Measurements from ENCODE around the gene VRK2.
"Not testable (repeated sequence)": the region's sequence is repeated elsewhere in the genome, so short reads cannot be mapped to it uniquely, and the experiment has no call there.

The VRK2 gene

DNA sequence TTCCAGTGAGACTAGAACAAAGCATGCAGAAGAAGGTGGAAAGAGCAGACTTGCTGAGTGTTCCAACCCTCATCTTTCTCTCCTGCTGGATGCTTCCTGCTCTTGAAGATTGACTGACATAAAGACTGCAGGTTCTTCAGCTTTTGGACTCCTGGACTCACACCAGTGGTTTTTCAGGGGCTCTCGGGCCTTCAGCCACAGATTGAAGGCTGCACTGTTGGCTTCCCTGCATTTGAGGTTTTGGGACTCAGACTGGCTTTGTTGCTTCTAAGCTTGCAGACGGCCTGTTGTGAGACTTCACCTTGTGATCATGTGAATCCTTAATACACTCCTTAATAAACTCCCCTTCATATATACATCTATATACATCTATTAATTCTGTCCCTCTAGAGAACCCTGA, 20.4 kb downstream of the VRK2 start:
- Histone ChIP-seq H3K27ac (no peak overlapping the region), H3K9ac (no peak overlapping the region), H3K4me3 (no peak overlapping the region), H3K27me3 (no peaks in the 10 kb centered on the region), H3K4me2 (no peak overlapping the region), H4K20me1 (no peaks in the 10 kb centered on the region), H3K4me1 (peaks cover 23% of the 10 kb centered on the region), H3K9me3 (peaks cover 14% of the 10 kb centered on the region), H3K36me3 (peaks cover 36% of the 10 kb centered on the region)
- no peak for TF ChIP-seq Cebpa-rat (IDR thresholded peaks at IDR 0.05)

DNA sequence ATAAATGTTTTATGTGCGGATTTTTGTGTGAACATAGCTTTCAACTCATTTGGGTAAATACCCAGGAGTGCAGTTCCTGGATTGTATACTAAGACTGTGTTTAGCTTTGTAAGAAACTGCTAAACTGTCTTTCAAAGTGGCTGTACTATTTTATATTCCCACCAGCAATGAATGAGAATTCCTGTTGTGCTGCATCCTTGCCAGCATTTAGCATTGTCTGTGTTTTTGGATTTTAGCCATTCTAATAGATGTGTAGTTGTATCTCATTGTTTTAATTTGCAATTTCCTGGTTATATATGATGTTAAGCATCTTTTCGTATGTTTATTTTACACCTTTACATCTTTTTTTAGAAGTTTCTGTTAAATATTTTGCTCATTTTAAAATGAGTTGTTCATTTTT, 24.2 kb downstream of the VRK2 start:
- Histone ChIP-seq H3K4me1 (no peaks in the 10 kb centered on the region), H3K27me3 (no peaks in the 10 kb centered on the region), H3K9me3 (peaks cover 24% of the 10 kb centered on the region), H3K27ac (no peak overlapping the region), H3K9ac (no peak overlapping the region), H4K20me1 (peaks cover 10% of the 10 kb centered on the region; the same call in 1 of the 2 replicates), H3K4me2 (no peak overlapping the region), H3K36me3 (peaks cover 40% of the 10 kb centered on the region), H3K4me3 (no peak overlapping the region)
- no peak for TF ChIP-seq Cebpa-rat (IDR thresholded peaks at IDR 0.05)

DNA sequence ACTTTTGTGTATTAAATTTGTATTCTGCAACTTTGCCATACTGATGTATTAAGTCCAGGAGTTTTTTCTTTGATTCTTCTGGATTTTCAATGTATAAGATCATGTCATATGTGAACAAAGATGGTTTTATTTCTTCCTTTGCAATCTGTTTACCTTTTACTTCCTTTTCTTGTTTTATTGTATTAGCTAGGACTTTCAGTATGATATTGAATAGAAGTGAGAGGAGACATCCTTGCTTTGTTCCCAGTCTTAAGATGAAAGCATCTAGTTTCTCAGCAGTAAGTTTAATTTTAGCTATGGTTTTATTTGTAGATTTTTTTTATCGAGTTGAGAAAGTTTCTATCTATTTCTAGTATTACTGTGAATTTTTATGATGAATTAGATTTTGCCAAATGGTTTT, 25.5 kb downstream of the VRK2 start:
- Histone ChIP-seq H3K27me3 (no peaks in the 10 kb centered on the region), H4K20me1 (peaks cover 13% of the 10 kb centered on the region; the same call in 1 of the 2 replicates), H3K27ac (no peak overlapping the region), H3K9me3 (peaks cover 24% of the 10 kb centered on the region), H3K4me3 (no peak overlapping the region), H3K4me2 (no peak overlapping the region), H3K36me3 (peaks cover 35% of the 10 kb centered on the region), H3K9ac (no peak overlapping the region), H3K4me1 (no peaks in the 10 kb centered on the region)
- TF ChIP-seq Cebpa-rat (IDR thresholded peaks at IDR 0.05), result no peak

DNA sequence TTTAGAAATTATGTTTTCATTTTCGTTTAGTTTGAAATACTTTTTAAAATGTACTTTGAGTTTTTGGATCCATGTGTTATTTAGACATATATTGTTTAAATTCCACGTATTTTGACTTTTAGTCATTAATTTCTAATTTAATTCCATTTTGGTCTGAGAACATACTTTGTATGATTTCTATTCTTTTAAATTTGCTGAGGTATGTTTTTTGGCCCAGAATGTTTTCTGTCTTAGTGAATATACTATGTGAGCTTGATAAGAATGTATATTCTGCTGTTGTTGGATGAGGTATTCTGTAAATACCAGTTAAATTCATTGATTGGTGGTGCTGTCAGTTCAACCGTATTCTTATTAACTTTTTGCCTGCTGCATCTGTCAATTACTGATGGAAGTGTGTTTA, 26.4 kb downstream of the VRK2 start:
- H3K9ac ChIP-seq, result no peak overlapping the region
- H3K9me3 ChIP-seq, result peaks cover 21% of the 10 kb centered on the region
- H3K4me1 ChIP-seq, result no peaks in the 10 kb centered on the region
- H3K4me3 ChIP-seq, result no peak overlapping the region
- H3K27me3 ChIP-seq, result no peaks in the 10 kb centered on the region
- no peak overlapping the region for H3K4me2 ChIP-seq
- peaks cover 13% of the 10 kb centered on the region; the same call in 1 of the 2 replicates for H4K20me1 ChIP-seq
- H3K36me3 ChIP-seq, result peaks cover 32% of the 10 kb centered on the region
- no peak for TF ChIP-seq Cebpa-rat (IDR thresholded peaks at IDR 0.05)
- no peak overlapping the region for H3K27ac ChIP-seq

DNA sequence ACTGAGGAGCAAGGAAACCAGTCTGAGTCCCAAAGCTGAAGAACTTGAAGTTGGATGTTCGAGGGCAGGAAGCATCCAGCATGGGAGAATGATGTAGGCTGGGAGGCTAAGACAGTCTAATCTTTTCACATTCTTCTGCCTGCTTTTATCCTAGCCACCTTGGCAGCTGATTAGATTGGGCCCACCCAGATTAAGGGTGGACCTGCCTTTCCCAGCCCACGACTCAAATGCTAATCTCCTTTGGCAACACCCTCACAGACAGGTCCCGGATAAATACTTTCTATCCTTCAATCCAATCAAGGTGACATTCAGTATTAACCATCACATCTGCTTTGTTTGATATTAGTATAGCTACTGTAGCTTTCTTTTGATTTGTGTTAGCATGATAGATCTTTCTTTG, 27.1 kb downstream of the VRK2 start:
- Histone ChIP-seq H3K4me3 (no peak overlapping the region), H3K4me1 (no peaks in the 10 kb centered on the region), H3K9me3 (peaks cover 17% of the 10 kb centered on the region), H3K27ac (no peak overlapping the region), H3K27me3 (no peaks in the 10 kb centered on the region), H3K4me2 (no peak overlapping the region), H3K36me3 (peaks cover 26% of the 10 kb centered on the region), H3K9ac (no peak overlapping the region), H4K20me1 (peaks cover 13% of the 10 kb centered on the region; the same call in 1 of the 2 replicates)
- no peak for TF ChIP-seq Cebpa-rat (IDR thresholded peaks at IDR 0.05)

DNA sequence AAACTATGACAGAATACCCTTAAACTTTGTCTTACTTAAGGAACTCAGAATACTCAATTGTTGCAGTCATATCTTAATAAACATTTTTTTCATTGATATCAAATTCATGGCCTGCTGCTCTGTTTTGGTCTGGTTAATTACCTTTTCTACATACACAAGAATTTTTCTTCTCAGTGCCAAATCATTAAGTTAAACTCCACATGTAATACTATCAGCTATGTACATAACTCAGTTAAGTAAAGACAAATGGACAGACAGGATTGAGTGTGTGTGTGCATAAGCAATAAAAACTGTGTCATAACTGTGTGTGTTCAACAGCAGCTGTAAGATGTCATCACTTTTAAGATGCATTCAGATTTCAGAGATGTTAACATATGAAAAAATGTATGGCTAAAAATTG, 34.4 kb downstream of the VRK2 start:
- Histone ChIP-seq H3K36me3 (no peaks in the 10 kb centered on the region), H3K27me3 (no peaks in the 10 kb centered on the region), H3K4me2 (no peak overlapping the region), H3K9ac (no peak overlapping the region), H4K20me1 (0 out of 2 replicates have a peak, but pooled peaks cover under 1% of the 10 kb centered on the region), H3K27ac (no peak overlapping the region), H3K9me3 (no peaks in the 10 kb centered on the region), H3K4me1 (no peaks in the 10 kb centered on the region), H3K4me3 (no peak overlapping the region)
- TF ChIP-seq Cebpa-rat (IDR thresholded peaks at IDR 0.05), result no peak

DNA sequence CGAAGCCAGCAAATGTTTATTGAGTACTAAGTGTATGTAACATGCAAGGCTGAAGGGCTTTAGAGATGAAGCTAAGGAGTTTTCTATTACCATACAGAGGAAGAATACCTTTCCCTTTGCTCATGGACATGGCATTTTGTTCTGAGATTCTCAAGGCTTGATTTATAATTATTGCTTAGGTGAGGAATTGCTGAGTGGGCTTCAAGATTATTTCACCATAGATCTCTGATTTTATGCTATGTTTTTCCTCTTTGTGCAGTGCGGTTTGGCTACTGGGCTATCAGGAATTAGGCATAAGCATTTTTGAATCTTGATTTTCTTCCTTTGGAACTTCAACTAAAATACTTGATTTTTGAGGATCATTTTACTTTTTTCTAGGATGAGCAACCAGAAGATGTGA, 42.5 kb downstream of the VRK2 start:
- Histone ChIP-seq H3K9me3 (peaks cover 7% of the 10 kb centered on the region), H3K9ac (no peak overlapping the region), H3K27me3 (no peaks in the 10 kb centered on the region), H3K36me3 (peaks cover 39% of the 10 kb centered on the region), H3K27ac (no peak overlapping the region), H4K20me1 (no peaks in the 10 kb centered on the region), H3K4me1 (no peaks in the 10 kb centered on the region), H3K4me3 (no peak overlapping the region), H3K4me2 (no peak overlapping the region)
- TF ChIP-seq Cebpa-rat (IDR thresholded peaks at IDR 0.05), result no peak

DNA sequence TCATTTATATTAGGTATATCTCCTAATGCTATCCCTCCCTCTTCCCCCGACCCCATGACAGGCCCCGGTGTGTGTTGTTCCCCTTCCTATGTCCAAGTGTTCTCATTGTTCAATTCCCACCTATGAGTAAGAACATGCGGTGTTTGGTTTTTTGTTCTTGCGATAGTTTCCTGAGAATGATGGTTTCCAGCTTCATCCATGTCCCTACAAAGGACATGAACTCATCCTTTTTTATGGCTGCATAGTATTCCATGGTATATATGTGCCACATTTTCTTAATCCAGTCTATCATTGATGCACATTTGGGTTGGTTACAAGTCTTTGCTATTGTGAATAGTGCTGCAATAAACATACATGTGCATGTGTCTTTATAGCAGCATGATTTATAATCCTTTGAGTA, 46.2 kb downstream of the VRK2 start:
- not testable (repeated sequence) for H3K4me2 ChIP-seq, H3K4me3 ChIP-seq, H3K27me3 ChIP-seq, H3K4me1 ChIP-seq, H3K27ac ChIP-seq, H4K20me1 ChIP-seq, H3K9ac ChIP-seq
- Histone ChIP-seq H3K9me3 (peaks cover 16% of the 10 kb centered on the region), H3K36me3 (peaks cover 34% of the 10 kb centered on the region)

DNA sequence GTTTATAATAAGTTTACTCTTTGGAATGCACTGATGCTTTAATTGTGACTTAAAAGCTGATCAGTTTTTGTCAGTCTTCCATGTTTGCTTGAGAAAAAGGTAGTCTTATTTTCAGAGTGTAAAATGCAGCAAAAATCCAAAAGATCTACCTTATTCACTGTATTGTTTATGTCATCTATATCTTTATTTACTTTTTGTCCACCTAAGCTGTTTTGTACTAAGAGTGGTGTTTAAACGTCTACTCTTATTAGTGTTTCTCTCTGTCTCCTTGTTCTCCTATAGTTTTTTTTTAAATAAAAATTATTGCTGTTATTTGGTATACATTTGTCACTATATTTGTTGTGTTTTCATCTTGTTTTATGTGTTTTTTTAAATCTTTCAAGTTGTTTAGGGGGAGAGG, 50.4 kb downstream of the VRK2 start:
- Histone ChIP-seq H3K36me3 (peaks cover 9% of the 10 kb centered on the region; the same call in 1 of the 2 replicates), H3K9me3 (peaks cover 16% of the 10 kb centered on the region), H4K20me1 (no peaks in the 10 kb centered on the region), H3K27ac (no peak overlapping the region), H3K4me3 (no peak overlapping the region), H3K27me3 (no peaks in the 10 kb centered on the region), H3K4me1 (no peaks in the 10 kb centered on the region), H3K4me2 (no peak overlapping the region), H3K9ac (no peak overlapping the region)
- TF ChIP-seq Cebpa-rat (IDR thresholded peaks at IDR 0.05), result no peak

DNA sequence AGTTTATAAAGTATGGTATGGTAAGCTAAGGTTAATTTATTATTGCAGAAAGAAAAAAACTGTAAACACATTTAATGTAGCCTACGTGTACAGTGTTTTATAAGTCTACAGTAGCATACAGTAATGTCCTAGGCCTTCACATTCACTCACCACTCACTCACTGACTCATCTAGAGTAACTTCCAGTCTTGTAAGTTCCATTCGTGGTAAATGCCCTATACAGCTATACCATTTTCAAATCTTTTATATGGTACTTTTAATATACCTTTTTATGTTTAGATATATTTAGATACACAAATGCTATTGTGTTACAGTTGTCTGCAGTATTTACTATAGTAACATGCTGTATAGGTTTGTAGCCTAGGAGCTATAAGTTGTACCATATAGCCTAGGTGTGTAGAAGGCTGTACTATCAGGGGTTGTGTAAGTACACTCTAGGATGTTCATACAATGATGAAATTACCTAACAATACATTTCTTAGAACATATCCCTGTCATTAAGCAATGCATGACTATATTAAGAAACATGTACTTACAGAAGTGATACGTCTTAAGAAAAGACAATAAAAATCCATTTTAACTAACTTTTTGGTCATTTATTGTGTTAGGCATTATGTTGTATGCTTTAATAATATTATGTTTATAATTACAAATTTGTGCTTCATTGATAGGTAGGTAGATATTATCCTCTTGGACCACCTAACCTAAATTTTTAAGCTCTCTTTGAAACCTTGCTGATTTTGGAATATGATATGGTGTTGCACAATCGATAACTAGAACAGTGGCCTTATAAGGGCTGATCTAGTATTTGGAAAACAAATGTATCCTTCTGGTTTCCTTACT, 51.9 kb downstream of the VRK2 start:
- H3K4me3 ChIP-seq, result no peak overlapping the region
- H3K36me3 ChIP-seq, result no peaks in the 10 kb centered on the region; the same call in 1 of the 2 replicates
- no peak overlapping the region for H3K9ac ChIP-seq
- H3K27ac ChIP-seq, result no peak overlapping the region
- peaks cover 8% of the 10 kb centered on the region; the same call in 1 of the 2 replicates for H3K9me3 ChIP-seq
- no peak overlapping the region for H3K4me2 ChIP-seq
- no peak for TF ChIP-seq Cebpa-rat (IDR thresholded peaks at IDR 0.05)
- H3K4me1 ChIP-seq, result no peaks in the 10 kb centered on the region
- H3K27me3 ChIP-seq, result no peaks in the 10 kb centered on the region
- no peaks in the 10 kb centered on the region for H4K20me1 ChIP-seq
